Nephron progenitor cell (in vitro differentiated cells): ENCODE results near the gene STXBP5L.

Experiments used
- DNase-seq: peaks from one replicate; pipeline ENCODE4 v3.0.0; 2021
- H3K27ac Mint-ChIP-seq: 2 replicates; pipeline ENCODE4 v1.8.0; 2021; ENCODE audit warnings: mild to moderate bottlenecking, moderate library complexity, mixed read lengths
- H3K27me3 Mint-ChIP-seq: 2 replicates; pipeline ENCODE4 v1.8.0; 2021; ENCODE audit warnings: mild to moderate bottlenecking, low read depth, mixed read lengths; ENCODE audit not compliant: poor library complexity
- H3K36me3 Mint-ChIP-seq: 2 replicates; pipeline ENCODE4 v1.8.0; 2021; ENCODE audit warnings: low read depth, mixed read lengths
- H3K4me1 Mint-ChIP-seq: 2 replicates; pipeline ENCODE4 v1.8.0; 2021; ENCODE audit warnings: mixed read lengths
- H3K4me3 Mint-ChIP-seq: 2 replicates; pipeline ENCODE4 v1.8.0; 2021; ENCODE audit warnings: mild to moderate bottlenecking, moderate library complexity, mixed read lengths
- H3K9me3 Mint-ChIP-seq: 2 replicates; pipeline ENCODE4 v1.8.0; 2021; ENCODE audit warnings: mild to moderate bottlenecking, moderate library complexity, mixed read lengths
- CTCF ChIP-seq: fragments of 200-600 bp; sonication (generic); IDR thresholded peaks from 2 replicates; pipeline ENCODE4 v1.5.0; 2021; ENCODE audit warnings: antibody characterized with exemption

The STXBP5L gene

GRCh38 chr3:121467085-121467484, 559.1 kb downstream of the STXBP5L start:
- TF ChIP-seq CTCF: no peak
- no peak for DNase-seq
- H3K27ac Mint-ChIP-seq: peak overlapping the region; percentile 30

GRCh38 chr3:121473001-121473400, 565.0 kb downstream of the STXBP5L start:
- Mint-ChIP-seq H3K4me1 (peaks cover 5% of the 10 kb centered on the region), H3K36me3 (peaks cover 38% of the 10 kb centered on the region), H3K4me3 (no peak overlapping the region), H3K9me3 (no peaks in the 10 kb centered on the region), H3K27ac (no peak overlapping the region), H3K27me3 (no peaks in the 10 kb centered on the region)
- DNase-seq: no peak
- no peak for TF ChIP-seq CTCF

More at GRCh38 chr3:121467085-121467484, 559.1 kb downstream of the STXBP5L start:
- Mint-ChIP-seq H3K36me3 (peaks cover 52% of the 10 kb centered on the region), H3K9me3 (no peaks in the 10 kb centered on the region), H3K4me1 (no peaks in the 10 kb centered on the region), H3K4me3 (no peak overlapping the region), H3K27me3 (no peaks in the 10 kb centered on the region)
